SH-SY5Y (cell line): ENCODE measurements around the gene FUT9.

Experiments
- GATA2 ChIP-seq: IDR thresholded peaks from 2 replicates; pipeline ENCODE4 v1.6.1; 2011; ENCODE audit warnings: mild to moderate bottlenecking, low read depth, low read length
- GATA3 ChIP-seq: IDR thresholded peaks from 2 replicates; pipeline ENCODE4 v1.6.1; 2011; ENCODE audit warnings: low read depth, mild to moderate bottlenecking, low read length, moderate library complexity

- TF ChIP-seq GATA2 (no peak), GATA3 (no peak)
These were observed 180.9 kb downstream of the FUT9 start for GRCh38 chr6:96196633-96197032.
